WTC11 (cell line): ENCODE measurements around the gene LHX2. TPM values are rescaled to one million over a fixed set of nuclear protein-coding genes. Genes with fewer than 3 reads are reported as not detected.

Source experiments
- ATAC-seq: fragments of 200-7000 bp; cut with Tn5 transposase; 2 replicates; pipeline ENCODE4 v1.10.0; 2021; ENCODE audit warnings: mild to moderate bottlenecking, moderate library complexity
- CTCF ChIA-PET: fragments of 300-600 bp; sonication (Branson Sonifier 250); formaldehyde crosslinking; loops from one replicate; lab custom pipeline; 2021; ENCODE audit warnings: antibody characterized with exemption; lab: Charles Lee
- POLR2A ChIA-PET: fragments of 350-600 bp; sonication (Branson Sonifier 250); formaldehyde crosslinking; loops from one replicate; lab custom pipeline; 2021; ENCODE audit warnings: antibody characterized with exemption; lab: Charles Lee
- DNase-seq: peaks from one replicate; pipeline ENCODE4 v3.0.0; 2021; ENCODE audit warnings: low spot score
- H3K27ac Mint-ChIP-seq: 2 replicates; pipeline ENCODE4 v1.8.0; 2021; ENCODE audit warnings: mixed read lengths
- H3K27me3 Mint-ChIP-seq: 2 replicates; pipeline ENCODE4 v1.8.0; 2021; ENCODE audit warnings: low read depth, mild to moderate bottlenecking, moderate library complexity, mixed read lengths
- H3K36me3 Mint-ChIP-seq: 2 replicates; pipeline ENCODE4 v1.8.0; 2021; ENCODE audit warnings: mixed read lengths
- H3K4me1 Mint-ChIP-seq: 2 replicates; pipeline ENCODE4 v1.8.0; 2022; ENCODE audit warnings: mixed read lengths
- H3K4me3 Mint-ChIP-seq: 2 replicates; pipeline ENCODE4 v1.8.0; 2021; ENCODE audit warnings: mild to moderate bottlenecking, moderate library complexity, mixed read lengths
- H3K9me3 Mint-ChIP-seq: 2 replicates; pipeline ENCODE4 v1.8.0; 2021; ENCODE audit warnings: mixed read lengths
- ATF1 ChIP-seq: sonication (generic); formaldehyde crosslinking; IDR thresholded peaks from 2 replicates; pipeline ENCODE4 v1.8.1; 2023; ENCODE audit warnings: mild to moderate bottlenecking, moderate library complexity, missing genetic modification reagents
- E2F5 ChIP-seq: sonication (generic); formaldehyde crosslinking; IDR thresholded peaks from 2 replicates; pipeline ENCODE4 v1.8.1; 2022; ENCODE audit warnings: mild to moderate bottlenecking, moderate library complexity, missing genetic modification reagents
- EMX1 ChIP-seq: fragments of 250-450 bp; sonication (Bioruptor Pico); IDR thresholded peaks from 2 replicates; pipeline ENCODE4 v1.8.0; 2021; ENCODE audit warnings: mild to moderate bottlenecking
- ETV6 ChIP-seq: sonication (generic); formaldehyde crosslinking; IDR thresholded peaks from 2 replicates; pipeline ENCODE4 v1.8.1; 2022; ENCODE audit warnings: mild to moderate bottlenecking, missing genetic modification reagents
- FOXP4 ChIP-seq: sonication (generic); formaldehyde crosslinking; IDR thresholded peaks from 2 replicates; pipeline ENCODE4 v1.8.0; 2022; ENCODE audit warnings: mild to moderate bottlenecking, missing genetic modification reagents
- IRF1 ChIP-seq: sonication (generic); formaldehyde crosslinking; IDR thresholded peaks from 2 replicates; pipeline ENCODE4 v1.8.0; 2023; ENCODE audit warnings: missing genetic modification reagents
- JAZF1 ChIP-seq: fragments of 250-450 bp; sonication (Bioruptor Pico); IDR thresholded peaks from 2 replicates; pipeline ENCODE4 v1.9.0; 2021; ENCODE audit warnings: moderate library complexity, mild to moderate bottlenecking, inconsistent platforms
- NFE2L1 ChIP-seq: sonication (generic); formaldehyde crosslinking; IDR thresholded peaks from 2 replicates; pipeline ENCODE4 v1.8.1; 2023; ENCODE audit warnings: missing genetic modification reagents
- NR2C2 ChIP-seq: sonication (generic); formaldehyde crosslinking; IDR thresholded peaks from 2 replicates; pipeline ENCODE4 v1.8.0; 2022; ENCODE audit warnings: mild to moderate bottlenecking, missing genetic modification reagents
- PRRX2 ChIP-seq: fragments of 250-450 bp; sonication (Bioruptor Pico); IDR thresholded peaks from 2 replicates; pipeline ENCODE4 v1.8.0; 2021; ENCODE audit warnings: mild to moderate bottlenecking
- RORB ChIP-seq: fragments of 250-450 bp; sonication (Bioruptor Pico); IDR thresholded peaks from 2 replicates; pipeline ENCODE4 v1.9.0; 2021; ENCODE audit warnings: mild to moderate bottlenecking
- TEAD4 ChIP-seq: sonication (generic); formaldehyde crosslinking; IDR thresholded peaks from 2 replicates; pipeline ENCODE4 v1.8.0; 2022; ENCODE audit warnings: mild to moderate bottlenecking, missing genetic modification reagents
- USF1 ChIP-seq: sonication (generic); formaldehyde crosslinking; IDR thresholded peaks from 2 replicates; pipeline ENCODE4 v1.8.0; 2022; ENCODE audit warnings: mild to moderate bottlenecking, missing genetic modification reagents
- ZNF121 ChIP-seq: sonication (generic); formaldehyde crosslinking; IDR thresholded peaks from 2 replicates; pipeline ENCODE4 v1.8.0; 2023; ENCODE audit warnings: missing genetic modification reagents
- ZNF425 ChIP-seq: fragments of 250-450 bp; sonication (Bioruptor Pico); conservative IDR thresholded peaks from 2 replicates; pipeline ENCODE4 v1.9.0; 2021; ENCODE audit warnings: mild to moderate bottlenecking
- ZNF532 ChIP-seq: fragments of 250-450 bp; sonication (Bioruptor Pico); IDR thresholded peaks from 2 replicates; pipeline ENCODE4 v1.9.0; 2021; ENCODE audit warnings: mild to moderate bottlenecking, borderline replicate concordance
- total RNA-seq: library from RNA; stranded (reverse); gene quantifications from 3 replicates; pipeline ENCODE4 v1.2.3, GENCODE V29; 2021

Gene LHX2
- total RNA-seq, 1 experiment from 2014 or later, result 0.42 TPM

GRCh38 chr9:124004593-124004992, 7.0 kb upstream of the LHX2 start (continued):
- TF ChIP-seq E2F5 (CRISPR knock-in tag) (no peak), RORB (CRISPR knock-in tag) (no peak), IRF1 (CRISPR knock-in tag) (no peak), ZNF425 (CRISPR knock-in tag) (no peak)

GRCh38 chr9:124005029-124005771, 6.4 kb upstream of the LHX2 start:
- TF ChIP-seq IRF1 (CRISPR knock-in tag), result no peak
- TF ChIP-seq ETV6 (CRISPR knock-in tag), result peak; percentile 56; the same call in 1 of the 2 replicates
- peak; percentile 82; the same call in 1 of the 2 replicates for TF ChIP-seq FOXP4
- POLR2A ChIA-PET, result no interaction called here
- ATAC-seq, result peak; percentile 81
- peaks cover 73% of the 10 kb centered on the region for H3K4me1 Mint-ChIP-seq
- H3K4me3 Mint-ChIP-seq, result no peak overlapping the region
- CTCF ChIA-PET, result interaction anchor here (0.7 to 2.1 kb wide), 6 partner anchors 8 to 461 kb away, joined by 3 to 15 read pairs (median 4); no protein-coding TSS in a partner anchor
- no peak overlapping the region for H3K27ac Mint-ChIP-seq
- H3K9me3 Mint-ChIP-seq, result no peaks in the 10 kb centered on the region
- DNase-seq, result peak; percentile 46
- H3K27me3 Mint-ChIP-seq, result peaks cover 100% of the 10 kb centered on the region
- no peaks in the 10 kb centered on the region for H3K36me3 Mint-ChIP-seq

- ChIA-PET POLR2A (no interaction called here), CTCF (no interaction called here)
- Mint-ChIP-seq H3K27me3 (peaks cover 100% of the 10 kb centered on the region), H3K36me3 (no peaks in the 10 kb centered on the region), H3K9me3 (no peaks in the 10 kb centered on the region), H3K4me3 (no peak overlapping the region), H3K27ac (no peak overlapping the region), H3K4me1 (peaks cover 69% of the 10 kb centered on the region)
- no peak for TF ChIP-seq ATF1 (CRISPR knock-in tag)
- no peak for TF ChIP-seq JAZF1 (CRISPR knock-in tag)
- no peak for TF ChIP-seq TEAD4 (CRISPR knock-in tag)
- no peak for TF ChIP-seq NFE2L1 (CRISPR knock-in tag)
- TF ChIP-seq ZNF532, result no peak
- TF ChIP-seq ZNF121 (CRISPR knock-in tag), result no peak
- no peak for TF ChIP-seq EMX1 (CRISPR knock-in tag)
- no peak for TF ChIP-seq PRRX2 (CRISPR knock-in tag)
- TF ChIP-seq NR2C2, result no peak
- no peak for TF ChIP-seq USF1
- no peak for ATAC-seq
- no peak for DNase-seq
These were observed 4.9 kb upstream of the LHX2 start for GRCh38 chr9:124006448-124007361.
